Activated T-cell treated with anti-CD3 and anti-CD28 coated beads for 1 hour (primary cell): ENCODE measurements around the gene REX1BD.
"Not testable (repeated sequence)": the region's sequence is repeated elsewhere in the genome, so short reads cannot be mapped to it uniquely, and the experiment has no call there.

ENCODE experiments used
- DNase-seq: peaks from one replicate; pipeline ENCODE4 v3.0.0-alpha.2; 2020; ENCODE audit warnings: low read depth

The REX1BD gene

DNA sequence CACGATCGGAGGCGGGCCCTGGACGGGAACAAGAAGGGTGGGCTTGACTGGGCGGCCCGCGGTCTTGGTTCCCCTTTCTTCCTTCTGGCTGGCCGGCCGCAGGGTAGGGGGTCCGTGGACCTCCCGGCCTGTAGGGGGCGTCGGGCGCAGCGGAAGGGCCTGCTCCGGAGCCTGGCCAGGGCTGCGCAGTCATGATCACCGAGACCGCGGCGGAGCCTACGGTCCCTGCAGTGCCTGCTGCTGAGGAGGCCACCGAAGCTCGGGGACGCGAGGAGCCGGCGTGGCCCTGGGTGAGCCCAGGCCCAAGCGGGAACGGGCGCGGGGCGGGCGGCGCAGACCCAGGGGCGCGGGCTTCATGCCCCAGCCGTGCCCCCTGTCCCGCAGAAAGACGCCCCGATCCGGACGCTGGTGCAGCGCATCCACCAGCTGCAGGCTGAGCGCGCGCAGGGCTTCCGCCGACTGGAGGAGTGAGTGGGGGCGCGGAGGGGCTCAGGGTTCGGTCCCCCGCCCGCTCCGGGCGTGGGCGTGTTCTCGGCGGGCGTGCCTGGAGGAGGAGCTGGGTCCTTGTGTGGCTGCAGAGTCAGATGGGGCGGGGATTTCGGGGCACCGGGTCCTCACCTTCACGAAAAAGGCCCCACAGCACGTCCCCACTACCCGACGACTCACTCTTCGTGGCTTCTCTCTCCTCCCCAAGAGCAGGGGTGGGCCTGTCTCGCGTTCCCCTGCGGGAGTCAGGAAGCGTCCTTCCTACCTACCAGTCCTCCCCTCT lies at the start of gene REX1BD:
REX1BD (plus strand) TSS at position 188 of the 769 bp plus-strand sequence; CDS start at position 192, 4 bp downstream.
- peak; percentile 80 for DNase-seq

DNA sequence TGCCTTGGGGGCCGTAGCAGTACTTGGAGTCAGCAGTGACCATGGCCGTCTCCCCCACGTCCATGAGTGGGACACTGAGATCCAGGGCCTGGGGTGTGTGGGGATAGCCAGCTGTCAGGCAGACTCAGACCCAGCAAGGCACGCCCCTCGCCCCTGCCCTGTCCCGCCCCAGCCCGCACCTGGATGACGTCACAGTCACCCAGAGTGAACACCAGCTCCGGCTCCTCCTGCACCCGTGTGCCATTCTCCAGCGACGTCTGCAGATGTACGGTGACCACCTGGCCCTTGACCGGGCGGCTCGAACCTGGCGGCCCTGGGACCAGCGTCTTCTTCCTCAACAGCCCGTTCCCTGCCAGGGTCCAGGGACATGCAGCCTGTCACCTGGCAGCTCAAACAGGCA lies 49.2 kb upstream of the REX1BD start:
- DNase-seq, result no peak

DNA sequence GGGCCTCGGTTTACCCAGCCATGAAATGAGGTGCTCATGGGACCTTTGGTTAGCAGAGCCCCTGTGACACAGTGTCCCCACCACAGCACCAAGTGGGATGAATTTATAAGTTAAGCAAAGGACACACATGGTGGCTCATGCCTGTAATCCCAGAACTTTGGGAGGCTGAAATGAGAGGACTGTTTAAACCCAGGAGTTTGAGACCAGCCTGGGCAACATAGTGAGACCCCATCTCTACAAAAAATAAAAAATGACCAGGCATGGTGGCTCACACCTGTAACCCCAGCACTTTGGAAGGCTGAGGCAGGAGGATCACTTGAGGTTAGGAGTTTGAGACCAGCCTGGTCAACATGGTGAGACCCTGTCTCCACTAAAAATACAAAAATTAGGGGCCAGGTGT lies 48.4 kb upstream of the REX1BD start:
- not testable (repeated sequence) for DNase-seq

DNA sequence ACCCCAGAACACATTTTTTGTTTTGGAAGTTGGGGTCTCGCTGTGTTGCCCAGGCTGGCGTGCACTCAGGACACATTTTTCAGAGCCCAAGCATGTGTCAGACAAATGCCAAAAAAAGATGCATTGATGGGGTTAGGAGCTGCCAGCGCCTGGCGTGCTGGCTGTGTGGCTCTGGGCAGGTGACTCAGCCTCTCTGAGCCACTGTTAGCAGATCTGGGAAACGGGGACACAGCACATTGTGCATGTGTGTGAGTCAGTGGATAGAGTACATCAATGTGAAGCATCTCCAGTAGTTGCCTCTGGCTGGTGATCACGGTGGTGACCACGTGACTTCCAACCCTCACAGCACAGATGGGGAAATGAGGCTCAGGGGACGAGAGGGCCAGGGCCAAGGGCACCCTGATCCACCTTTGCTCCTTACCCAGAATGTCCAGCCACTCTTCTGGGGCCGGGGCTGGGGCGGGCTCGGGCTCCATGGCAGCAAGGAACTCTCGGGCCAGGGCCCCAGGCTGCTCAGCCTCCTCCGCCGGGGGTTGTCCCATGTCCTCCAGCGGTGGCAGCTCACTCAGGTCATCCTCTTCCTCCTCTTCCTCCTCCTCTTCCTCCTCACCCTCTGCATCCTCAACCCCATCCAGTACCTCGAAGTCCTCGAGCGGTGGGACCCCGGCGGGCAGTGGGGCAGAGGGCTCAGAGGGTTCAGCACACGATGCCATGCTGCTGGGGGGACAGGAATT lies 47.2 kb upstream of the REX1BD start:
- no peak for DNase-seq

DNA sequence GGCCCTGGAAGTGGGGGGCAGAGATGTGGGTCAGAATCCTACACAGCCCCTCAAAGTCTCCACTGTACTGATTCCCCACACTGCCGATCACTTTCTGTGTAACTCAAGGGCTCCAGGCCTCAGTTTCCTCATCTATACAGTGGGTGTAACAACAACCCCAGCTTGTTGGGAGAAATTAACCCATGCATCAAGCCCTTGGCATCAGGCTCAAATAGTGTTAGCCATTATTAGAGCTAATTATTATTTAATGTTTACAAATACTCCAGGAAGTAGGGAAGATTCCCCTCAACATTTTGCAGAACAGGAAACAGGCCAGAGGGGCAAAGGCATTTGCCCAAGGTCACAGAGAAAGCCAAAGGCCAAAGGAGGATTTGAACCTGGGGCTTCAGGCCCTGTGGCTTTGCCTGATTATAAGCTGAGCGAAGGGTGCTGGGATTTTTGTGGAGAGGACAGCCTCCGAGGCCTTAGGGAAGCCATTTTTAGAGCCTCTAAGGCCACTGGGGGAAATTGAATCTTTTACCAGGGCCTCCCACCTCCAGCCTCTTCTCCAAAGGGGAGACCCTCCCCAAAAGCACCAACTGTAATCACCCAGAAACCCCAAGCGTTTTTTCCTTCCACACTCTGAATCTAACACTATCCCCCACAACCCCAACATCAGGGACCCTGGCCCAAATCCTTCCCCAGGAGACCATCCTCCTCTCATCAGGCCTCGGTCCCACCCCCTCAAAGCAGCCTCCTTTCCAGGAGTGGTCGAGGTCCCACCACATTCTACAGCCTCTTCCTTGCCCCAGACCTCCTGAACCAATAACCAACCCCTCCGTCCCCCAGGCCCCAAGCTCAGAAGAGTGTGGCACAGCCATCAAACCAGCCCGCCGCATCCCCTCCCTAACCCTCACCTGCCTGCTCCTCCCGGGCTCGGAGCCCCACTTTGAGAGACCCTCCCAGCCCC lies 46.3 kb upstream of the REX1BD start:
- no peak for DNase-seq

DNA sequence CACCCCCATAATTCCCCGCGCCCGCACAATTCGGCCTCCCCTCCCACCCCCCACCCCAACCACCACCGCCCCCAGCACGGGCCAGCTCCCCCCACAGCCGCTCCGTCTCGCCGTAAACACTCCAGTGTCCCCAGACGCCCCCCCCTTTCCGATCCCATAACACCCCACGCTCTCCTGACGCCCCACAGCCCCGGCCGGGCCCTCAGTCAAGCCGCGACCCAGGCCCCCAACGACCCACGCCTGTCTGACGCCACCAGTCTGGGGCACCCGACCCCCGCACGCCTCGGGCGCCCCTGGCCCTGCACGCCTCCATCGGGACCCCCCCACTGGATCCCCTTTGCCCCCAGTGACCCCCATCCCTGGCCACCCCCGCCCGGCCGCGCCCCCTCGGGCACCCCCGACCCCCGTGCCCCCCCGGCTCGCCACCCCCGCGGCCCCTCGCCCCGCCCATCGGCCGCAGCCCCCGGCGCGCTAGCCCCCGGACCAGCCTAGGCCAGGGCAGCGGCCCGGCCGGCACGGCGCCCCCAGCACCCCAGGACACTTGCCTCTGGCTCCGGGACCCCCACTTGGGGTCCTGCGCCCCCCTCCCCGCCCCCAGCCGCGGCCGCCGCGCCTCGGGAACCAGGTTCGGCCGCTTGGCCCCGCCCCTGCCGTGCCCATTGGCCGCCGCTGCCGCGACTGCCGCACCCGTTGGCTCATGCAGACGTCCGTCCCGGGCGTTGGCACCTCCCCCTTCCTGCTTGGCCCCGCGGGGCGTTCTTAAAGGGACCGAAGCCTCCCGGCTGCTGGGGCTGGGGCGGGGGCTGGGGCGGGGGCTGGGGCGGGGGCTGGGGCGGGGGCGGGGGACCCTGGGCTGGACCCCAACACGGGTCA lies 45.4 kb upstream of the REX1BD start, which contains the start of gene FKBP8:
FKBP8 (minus strand) TSS at position 633 of the 873 bp plus-strand sequence. CDS start 1,603 bp downstream, outside the sequence.
- peak; percentile 91 for DNase-seq

DNA sequence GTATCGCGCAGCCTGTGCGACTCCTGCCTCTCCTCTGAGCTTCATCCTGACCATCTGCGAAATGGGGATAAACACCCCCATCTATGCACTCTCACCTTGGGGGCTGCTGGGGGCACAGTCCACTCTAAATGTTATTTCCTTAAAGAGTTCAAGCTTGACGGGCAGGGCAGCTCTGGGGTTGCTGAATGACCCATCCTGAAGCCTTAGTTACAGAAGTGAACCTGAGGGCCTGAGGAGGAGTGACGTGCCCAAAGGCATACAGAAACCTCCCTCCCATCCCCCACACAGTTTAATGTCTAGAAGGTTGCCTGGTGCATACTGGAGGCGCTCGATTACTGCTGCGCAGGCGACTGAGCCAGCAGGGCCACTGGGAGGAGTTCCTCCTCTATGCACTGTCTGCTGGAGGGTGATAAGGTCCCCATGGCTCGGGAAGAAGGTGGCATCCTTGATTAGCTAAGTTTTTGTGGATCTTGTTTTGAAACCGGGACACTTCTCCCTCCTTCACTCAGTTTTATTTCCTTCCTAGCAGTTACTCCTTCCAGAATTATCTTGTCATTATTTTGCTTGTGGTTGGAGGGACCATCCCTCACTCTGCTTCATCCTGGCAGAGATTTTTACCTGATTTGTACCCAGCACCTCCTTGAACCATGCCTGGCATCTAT lies 44.7 kb upstream of the REX1BD start:
- peak; percentile 52 for DNase-seq

DNA sequence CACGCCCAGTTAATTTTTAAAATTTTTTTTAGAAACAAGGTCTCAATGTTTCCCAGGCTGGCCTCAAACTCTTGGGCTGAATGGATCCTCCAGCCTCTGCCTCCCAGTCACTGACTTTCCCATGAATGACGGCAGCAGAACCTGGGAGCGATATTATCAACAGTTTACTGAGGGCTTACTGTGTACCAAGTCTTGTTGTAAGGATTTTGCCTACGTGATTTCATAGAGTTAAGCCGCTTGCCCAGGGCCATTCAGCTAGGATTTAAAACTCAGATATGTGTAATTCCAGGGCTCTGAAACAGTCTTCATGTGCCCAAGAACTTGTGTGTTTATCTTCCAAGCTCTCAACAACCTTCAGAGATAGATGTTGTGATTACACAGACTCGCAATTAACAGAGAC lies 37.0 kb upstream of the REX1BD start:
- no peak for DNase-seq

DNA sequence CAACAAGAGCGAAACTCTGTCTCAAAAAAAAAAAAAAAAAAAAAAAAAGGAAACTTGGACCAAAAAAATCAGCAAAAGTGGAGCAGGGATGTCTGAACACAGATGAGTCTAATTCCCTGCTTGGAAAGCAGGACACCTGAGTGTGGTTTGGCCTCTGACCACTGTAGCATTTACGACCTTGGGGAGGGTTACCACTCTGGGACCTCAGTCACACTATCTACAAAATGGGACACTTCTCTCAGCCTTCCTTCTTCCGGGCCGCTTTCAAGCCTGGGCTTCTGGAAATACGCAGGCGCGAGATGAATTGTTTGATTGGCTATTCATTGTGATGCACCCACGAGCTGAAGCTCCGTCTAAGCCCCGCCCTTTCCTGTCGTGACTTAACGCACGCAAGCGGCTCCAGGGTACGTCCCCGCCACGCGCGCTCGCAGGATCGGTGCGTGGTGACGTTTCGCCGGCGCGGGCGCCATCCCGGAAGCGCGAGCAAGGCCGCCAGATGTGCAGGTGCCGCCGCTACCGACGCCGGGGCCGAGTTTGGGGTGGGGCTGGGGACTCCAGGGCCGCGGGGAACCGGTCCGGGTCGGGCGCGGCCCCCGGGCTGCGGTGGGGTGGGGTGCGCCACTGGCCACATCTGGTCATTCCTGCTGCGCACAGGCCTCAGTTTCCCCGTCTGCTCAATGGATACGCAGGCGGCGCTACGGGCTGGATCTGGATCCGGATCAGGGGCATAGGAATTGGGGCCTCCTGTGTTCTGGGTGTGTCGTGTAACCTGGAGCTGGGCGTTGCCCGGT lies 31.0 kb upstream of the REX1BD start, which contains the start of gene KXD1:
KXD1 (plus strand) TSS at position 460 of the 791 bp plus-strand sequence. CDS start 4,187 bp downstream, outside the sequence.
- peak; percentile 96 for DNase-seq

DNA sequence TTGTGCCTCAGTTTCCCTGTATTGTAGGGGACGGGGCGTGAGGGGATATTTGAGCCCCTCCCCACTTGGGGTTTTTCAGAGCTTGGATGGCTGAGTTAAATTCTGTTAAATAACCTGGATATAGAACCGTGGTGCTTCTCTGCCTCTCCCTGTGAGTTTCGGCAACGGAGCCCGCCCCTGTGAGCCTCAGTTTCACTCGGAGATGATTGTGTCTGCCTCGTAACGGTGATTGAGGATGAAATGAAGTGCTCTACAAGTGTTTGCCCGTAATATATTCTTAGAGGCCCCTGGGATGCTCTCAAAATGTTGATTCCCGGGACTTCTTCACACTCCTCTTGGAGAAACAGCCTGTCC lies 30.4 kb upstream of the REX1BD start:
- DNase-seq, result no peak

DNA sequence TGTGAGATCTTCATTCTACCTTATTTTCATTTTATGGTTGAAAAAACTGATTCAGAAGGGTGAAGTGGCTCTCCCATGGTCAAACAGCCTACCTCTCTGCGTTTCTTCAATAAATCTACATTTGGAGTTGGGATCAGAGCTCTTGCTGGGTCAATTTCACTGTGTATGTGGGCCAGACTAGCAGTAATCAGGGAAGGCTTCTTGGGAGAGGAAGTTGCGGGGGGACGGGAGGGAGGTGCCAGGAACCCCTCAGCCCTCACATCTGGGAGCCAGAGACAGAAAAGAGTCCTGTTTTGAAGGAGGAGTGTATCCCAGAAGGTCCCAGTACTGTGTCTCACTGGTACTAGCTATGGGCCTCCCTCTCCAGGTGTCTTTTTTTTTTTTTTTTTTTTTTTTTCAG lies 30.0 kb upstream of the REX1BD start:
- no peak for DNase-seq

DNA sequence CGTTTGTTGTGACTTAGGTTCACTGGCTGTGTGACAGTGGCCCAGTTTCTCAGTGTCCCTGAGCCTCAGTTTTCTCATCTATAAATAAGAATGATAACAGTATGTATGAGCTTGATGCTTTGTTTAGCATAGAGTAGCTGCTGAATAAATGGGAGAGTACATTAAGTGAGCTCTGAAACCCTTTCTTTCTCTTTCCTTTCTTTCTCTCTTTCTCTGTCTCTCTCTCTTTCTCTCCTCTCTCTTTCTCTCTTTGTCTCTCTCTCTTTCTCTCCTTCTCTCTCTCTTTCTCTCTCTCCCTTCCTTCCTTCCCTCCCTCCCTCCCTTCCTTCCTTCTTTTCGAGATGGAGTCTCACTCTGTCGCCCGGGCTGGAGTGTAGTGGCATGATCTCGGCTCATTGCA lies 28.9 kb upstream of the REX1BD start:
- DNase-seq, result no peak

DNA sequence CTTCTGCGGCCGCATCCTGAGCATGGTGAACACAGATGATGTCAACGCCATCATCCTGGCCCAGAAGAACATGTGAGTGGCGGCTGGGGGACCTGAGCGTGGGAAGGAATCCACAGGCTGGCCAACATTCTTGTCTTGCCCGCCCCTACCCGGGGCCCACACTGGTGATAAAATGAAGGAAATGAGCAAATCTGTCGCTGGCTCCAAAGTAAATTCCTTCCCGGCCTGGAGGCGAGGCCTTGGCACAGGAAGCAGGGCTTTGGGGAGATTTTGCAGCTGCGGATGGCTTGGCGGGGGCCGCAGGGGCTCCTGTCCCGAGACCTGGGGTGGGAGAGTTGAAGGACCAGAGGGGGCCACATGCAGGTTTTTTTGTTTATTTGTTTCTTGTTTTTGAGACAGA lies 26.5 kb upstream of the REX1BD start:
- no peak for DNase-seq

DNA sequence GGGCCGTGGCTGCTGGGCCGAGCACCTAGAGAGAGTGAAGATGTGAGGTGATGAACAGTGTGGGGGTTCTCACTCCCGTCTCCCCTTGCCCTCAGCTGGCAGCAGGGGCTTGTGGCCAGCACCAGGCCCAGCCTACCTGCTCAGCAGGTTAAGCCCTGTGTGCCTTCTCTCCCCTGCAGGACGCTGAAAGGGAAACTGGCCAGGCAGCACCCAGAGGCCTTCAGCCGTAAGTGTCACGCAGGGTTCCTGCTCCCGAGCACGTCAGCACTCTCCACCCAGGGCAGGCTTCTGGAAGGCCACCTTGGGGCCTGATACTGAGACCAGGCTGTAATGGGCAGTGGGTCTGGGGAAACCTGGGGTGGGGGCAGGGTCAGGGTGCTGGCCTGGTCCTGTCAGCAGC lies 21.6 kb upstream of the REX1BD start:
- DNase-seq, result no peak

DNA sequence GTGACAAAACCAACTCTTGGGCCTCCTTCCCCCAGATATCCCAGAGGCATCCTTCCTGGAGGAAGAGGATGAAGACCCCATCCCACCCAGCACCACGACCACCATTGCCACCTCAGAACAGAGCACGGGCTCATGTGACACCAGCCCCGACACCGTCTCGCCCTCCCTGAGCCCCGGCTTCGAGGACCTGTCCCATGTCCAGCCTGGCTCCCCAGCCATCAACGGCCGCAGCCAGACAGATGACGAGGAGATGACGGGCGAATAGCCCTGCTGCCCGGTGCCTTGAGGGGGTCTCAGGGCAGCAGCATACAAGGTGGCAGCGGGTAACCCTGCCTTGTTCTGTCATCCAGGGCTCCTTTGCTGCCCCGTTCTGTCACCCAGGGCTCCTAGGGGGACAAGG lies 20.2 kb upstream of the REX1BD start:
- no peak for DNase-seq

DNA sequence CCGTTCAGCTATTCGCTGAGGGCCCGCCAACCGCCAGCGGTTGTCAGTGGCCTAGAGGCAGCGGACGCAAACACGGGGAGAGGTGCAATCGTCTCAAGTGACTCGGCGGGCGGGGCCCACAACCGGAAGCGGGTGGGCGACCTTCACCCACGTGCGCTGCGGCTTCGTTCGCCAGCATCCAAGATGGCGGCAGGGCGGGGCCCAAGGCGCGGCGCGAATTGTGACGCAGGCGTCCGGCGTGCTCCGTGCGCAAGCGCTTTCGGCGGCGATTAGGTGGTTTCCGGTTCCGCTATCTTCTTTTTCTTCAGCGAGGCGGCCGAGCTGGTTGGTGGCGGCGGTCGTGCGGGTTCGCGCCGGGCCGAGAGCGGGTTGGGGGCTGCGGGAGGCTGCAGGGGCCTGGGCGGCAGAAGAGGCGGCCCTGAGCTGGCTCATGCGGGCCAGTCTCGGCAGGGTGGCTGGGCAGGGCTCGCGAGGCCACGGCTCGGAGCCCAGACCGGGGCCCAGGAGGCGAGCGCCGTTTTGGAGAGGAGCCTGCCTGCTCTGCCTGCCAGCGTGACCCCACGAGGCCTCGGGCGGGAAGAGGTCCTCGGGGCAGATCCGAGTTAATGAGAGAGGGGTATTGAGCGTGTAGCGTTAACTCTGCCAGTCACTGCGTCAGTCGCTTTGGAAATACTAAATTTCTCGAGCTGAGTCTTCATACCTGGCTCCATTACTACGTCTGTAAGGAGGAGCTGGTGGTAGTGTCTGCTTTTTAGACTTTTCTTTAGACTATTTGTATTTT lies 16.8 kb upstream of the REX1BD start, which contains the start of gene UBA52:
UBA52 (plus strand) TSS at position 294 of the 781 bp plus-strand sequence. CDS start 1,444 bp downstream, outside the sequence.
- DNase-seq, result peak; percentile 98

DNA sequence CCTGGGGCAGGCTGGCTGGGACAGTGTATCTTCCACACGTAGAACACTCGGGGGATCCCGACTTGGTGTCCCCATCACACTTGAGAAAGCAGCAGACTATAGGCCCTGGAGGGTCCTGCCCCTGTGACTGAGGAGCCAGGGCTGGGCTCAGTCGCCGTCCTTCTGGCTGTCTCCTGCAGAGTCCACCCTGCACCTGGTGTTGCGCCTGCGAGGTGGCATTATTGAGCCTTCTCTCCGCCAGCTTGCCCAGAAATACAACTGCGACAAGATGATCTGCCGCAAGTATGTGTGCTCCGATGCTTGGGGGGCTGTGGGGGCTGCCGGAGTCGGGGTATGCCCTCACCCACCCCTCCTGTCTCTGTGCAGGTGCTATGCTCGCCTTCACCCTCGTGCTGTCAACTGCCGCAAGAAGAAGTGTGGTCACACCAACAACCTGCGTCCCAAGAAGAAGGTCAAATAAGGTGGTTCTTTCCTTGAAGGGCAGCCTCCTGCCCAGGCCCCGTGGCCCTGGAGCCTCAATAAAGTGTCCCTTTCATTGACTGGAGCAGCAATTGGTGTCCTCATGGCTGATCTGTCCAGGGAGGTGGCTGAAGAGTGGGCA lies 13.8 kb upstream of the REX1BD start:
- no peak for DNase-seq

DNA sequence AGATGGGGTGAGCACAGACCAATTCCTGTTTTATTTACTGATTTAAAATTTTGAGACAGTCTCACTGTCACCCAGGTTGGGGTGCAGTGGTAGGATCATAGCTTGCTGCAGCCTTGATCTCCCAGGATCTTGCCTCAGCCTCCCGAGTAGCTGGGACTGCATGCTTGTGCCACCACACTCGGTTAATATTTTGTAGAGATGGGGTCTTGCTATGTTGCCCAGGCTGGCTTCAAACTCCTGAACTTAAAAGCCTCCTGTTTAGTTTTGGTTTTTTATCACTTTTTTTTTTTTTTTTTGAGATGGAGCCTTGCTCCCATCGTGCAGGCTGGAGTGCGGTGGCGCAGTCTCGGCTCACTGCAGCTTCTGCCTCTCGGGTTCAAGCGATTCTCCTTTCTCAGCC lies 12.2 kb upstream of the REX1BD start:
- no peak for DNase-seq
